T-cell (primary cell): ENCODE results near the gene GRK6. TPM values are rescaled to one million over a fixed set of nuclear protein-coding genes. Genes with fewer than 3 reads are reported as not detected.

ENCODE experiments used
- ATAC-seq, 4 experiments: fragments of 200-7000 bp in 3 of 4; fragments of 150-1000 bp in 1 of 4; cut with Tn5 transposase; replicated peaks in 1 of 4; 1 replicate in 3 of 4; 2 replicates in 1 of 4; pipeline ENCODE4 v1.10.0; 2021; ENCODE audit warnings: moderate library complexity in 3 of 4, mild to moderate bottlenecking in 2 of 4, moderate number of reproducible peaks in 1 of 4
- CTCF ChIA-PET, 2 donors: fragments of 300-600 bp; sonication (Branson Sonifier 250); formaldehyde crosslinking; loops; one replicate each; lab custom pipeline; 2022; ENCODE audit warnings: antibody characterized with exemption in 2 of 2; lab: Charles Lee
- POLR2A ChIA-PET, 2 donors: fragments of 300-600 bp; sonication (Branson Sonifier 250); formaldehyde crosslinking; loops; one replicate each; lab custom pipeline; 2022; ENCODE audit warnings: antibody characterized with exemption in 2 of 2; lab: Charles Lee
- DNase-seq, 35 experiments: peaks; one replicate each; pipeline versions ENCODE4 v3.0.0 to v3.0.0-alpha.2; 2013 to 2023
- H3K27ac ChIP-seq: one replicate; pipeline ENCODE4 v1.5.1; 2013; ENCODE audit warnings: low read length
- H3K27me3 ChIP-seq, 2 experiments: replicated peaks in 1 of 2; 1 replicate in 1 of 2; 2 replicates in 1 of 2; pipeline versions ENCODE4 v1.6.1 to v1.7.0; 2013; ENCODE audit warnings: low read length in 1 of 2, mixed read lengths in 1 of 2; ENCODE audit not compliant: control insufficient read depth in 2 of 2, insufficient read depth in 2 of 2; ENCODE audit errors: extremely low read depth in 1 of 2
- H3K36me3 ChIP-seq, 2 donors: 1 replicate in 1 of 2; 2 replicates in 1 of 2; pipeline versions ENCODE4 v1.6.1 to v1.7.0; 2013; ENCODE audit warnings: low read length in 1 of 2; ENCODE audit not compliant: control insufficient read depth in 2 of 2, insufficient read depth in 1 of 2; ENCODE audit errors: extremely low read depth in 1 of 2
- H3K4me1 ChIP-seq, 2 experiments: 1 replicate in 1 of 2; 2 replicates in 1 of 2; pipeline versions ENCODE4 v1.6.1 to v1.7.0; 2013; ENCODE audit warnings: low read length in 2 of 2, mixed read lengths in 1 of 2; ENCODE audit not compliant: insufficient read depth in 2 of 2, control insufficient read depth in 1 of 2; ENCODE audit errors: extremely low read depth in 1 of 2
- H3K4me3 ChIP-seq, 2 donors: 1 replicate in 1 of 2; 2 replicates in 1 of 2; pipeline versions ENCODE4 v1.5.1 to v1.7.0; 2013; ENCODE audit warnings: mild to moderate bottlenecking in 2 of 2, low read length in 1 of 2, moderate library complexity in 1 of 2; ENCODE audit not compliant: control insufficient read depth in 1 of 2; ENCODE audit errors: extremely low read depth in 1 of 2
- H3K9me3 ChIP-seq: 2 replicates; pipeline ENCODE4 v1.7.0; 2013
- H3K27ac Mint-ChIP-seq, 2 donors: one replicate each; pipeline ENCODE4 v1.8.0; 2020 to 2021; ENCODE audit warnings: mild to moderate bottlenecking in 2 of 2, mixed read lengths in 2 of 2
- H3K27me3 Mint-ChIP-seq, 2 donors: one replicate each; pipeline ENCODE4 v1.8.0; 2021 to 2022; ENCODE audit warnings: mixed read lengths in 2 of 2
- H3K36me3 Mint-ChIP-seq: one replicate; pipeline ENCODE4 v1.8.0; 2021; ENCODE audit warnings: mixed read lengths
- H3K4me1 Mint-ChIP-seq, 3 donors: one replicate each; pipeline ENCODE4 v1.8.0; 2020 to 2022; ENCODE audit warnings: mixed read lengths in 3 of 3, mild to moderate bottlenecking in 1 of 3
- H3K4me3 Mint-ChIP-seq, 3 donors: one replicate each; pipeline ENCODE4 v1.8.0; 2020 to 2022; ENCODE audit warnings: mild to moderate bottlenecking in 3 of 3, mixed read lengths in 3 of 3, moderate library complexity in 3 of 3
- H3K9me3 Mint-ChIP-seq, 3 donors: one replicate each; pipeline ENCODE4 v1.8.0; 2020 to 2022; ENCODE audit warnings: mixed read lengths in 3 of 3
- WGBS: methylation state at CpG from one replicate; pipeline ENCODE4 v1.1.5; 2013; ENCODE audit warnings: missing lambda C conversion rate; ENCODE audit not compliant: insufficient coverage; 5-methylcytosine and 5-hydroxymethylcytosine counted together
- total RNA-seq, 35 experiments: library from RNA in 6 of 35; stranded (reverse) in 6 of 35; fragments of 120-200 nt in 1 of 35; gene quantifications; one replicate each; pipeline versions ENCODE4 v1.2.1 to v1.2.4 and lab custom pipeline; 2013 to 2026

Gene GRK6
- total RNA-seq, 5 donors from 2014 or later (not counting 1 experiment from before 2014, with no cell fraction given), result 196 to 226 (median 216) TPM

DNA sequence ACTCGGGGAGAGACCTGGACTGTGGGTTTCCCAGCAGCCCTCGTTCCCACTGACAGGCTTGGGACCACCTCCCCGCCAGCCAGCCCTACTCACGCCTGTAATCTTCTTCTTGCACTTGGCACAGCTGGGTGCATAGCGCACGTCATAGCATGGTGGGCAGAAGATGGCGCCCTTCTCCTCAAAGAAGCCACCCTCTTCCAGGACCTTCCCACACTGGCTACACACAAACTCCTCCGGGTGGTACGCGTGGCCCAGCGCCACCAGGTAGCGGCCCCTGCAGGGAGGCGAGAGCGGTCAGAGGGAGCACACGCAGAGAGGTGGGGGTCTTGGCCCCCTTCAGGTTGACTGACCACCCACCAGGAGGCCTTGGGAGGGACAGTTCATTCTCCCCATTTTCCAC lies 61.5 kb downstream of the GRK6 start:
- POLR2A ChIA-PET, result no interaction called here

DNA sequence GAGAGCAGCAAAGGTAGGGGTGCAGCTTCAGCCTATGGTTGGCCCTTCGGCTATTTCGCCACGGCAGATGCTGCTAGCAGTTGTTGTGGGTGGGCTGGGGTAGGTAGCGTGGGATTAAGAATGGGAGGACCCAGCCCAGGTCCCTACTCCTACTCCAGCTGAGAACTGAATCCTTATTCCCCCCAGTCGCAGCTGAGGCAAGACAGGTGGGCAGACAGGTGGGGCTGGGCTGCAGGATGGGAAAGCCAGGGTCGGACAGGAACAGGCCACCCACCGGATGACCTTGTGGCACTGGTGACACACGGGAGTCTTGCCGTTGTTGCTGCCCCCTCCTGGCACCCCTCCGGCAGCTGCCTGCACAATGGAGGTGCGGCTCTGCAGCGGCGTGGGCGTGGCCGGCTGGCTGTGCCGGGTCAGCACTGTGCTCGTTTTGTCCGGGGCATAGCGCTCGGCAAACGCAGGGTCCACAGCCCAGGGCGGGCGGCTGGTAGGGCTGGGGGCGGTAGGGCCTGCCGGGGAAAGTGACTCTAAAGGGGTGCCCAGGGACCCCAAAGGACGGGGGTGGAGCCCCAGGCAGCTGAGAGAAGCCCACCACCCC lies 62.7 kb downstream of the GRK6 start:
- ChIA-PET POLR2A (no interaction called here), CTCF (interaction anchor here in 1 of 2 donors (0.6 to 0.7 kb wide), 2 partner anchors 43 to 188 kb away, joined by 4 to 6 read pairs; no protein-coding TSS in a partner anchor)
- no peaks in the 10 kb centered on the region for H3K9me3 Mint-ChIP-seq
- Histone ChIP-seq H3K36me3 (peaks cover 0 to 20% of the 10 kb centered on the region in 2 donors), H3K27ac (no peak overlapping the region), H3K4me3 (no peak overlapping the region), H3K9me3 (no peaks in the 10 kb centered on the region), H3K27me3 (no peaks in the 10 kb centered on the region), H3K4me1 (peaks cover 0 to 3% of the 10 kb centered on the region in 2 experiments)
- ATAC-seq (no peak), DNase-seq (no peak)
- WGBS, result 88% methylated on average over 16 of the region's 26 CpGs
- H3K27ac Mint-ChIP-seq, result no peak overlapping the region
- H3K4me3 Mint-ChIP-seq, result no peak overlapping the region
- no peaks in the 10 kb centered on the region for H3K27me3 Mint-ChIP-seq
- peaks cover 0 to 6% (median 3%) of the 10 kb centered on the region in 3 donors for H3K4me1 Mint-ChIP-seq
- H3K36me3 Mint-ChIP-seq, result peaks cover 10% of the 10 kb centered on the region

More for the DNA sequence above, 61.5 kb downstream of the GRK6 start:
- DNase-seq (no peak), ATAC-seq (no peak)
- H3K36me3 Mint-ChIP-seq, result peaks cover 10% of the 10 kb centered on the region
- no peaks in the 10 kb centered on the region for H3K9me3 ChIP-seq
- no peaks in the 10 kb centered on the region for H3K4me1 ChIP-seq
- H3K27me3 ChIP-seq, result no peaks in the 10 kb centered on the region
- H3K4me1 Mint-ChIP-seq, result no peaks in the 10 kb centered on the region
- no peak overlapping the region for H3K4me3 Mint-ChIP-seq
- no peak overlapping the region for H3K4me3 ChIP-seq
- H3K27ac ChIP-seq, result no peak overlapping the region
- WGBS, result 86% methylated on average over 7 of the region's 15 CpGs
- peaks cover 0 to 24% of the 10 kb centered on the region in 2 donors for H3K36me3 ChIP-seq
- H3K27ac Mint-ChIP-seq, result no peak overlapping the region
- no peaks in the 10 kb centered on the region for H3K9me3 Mint-ChIP-seq
- CTCF ChIA-PET, result interaction anchor here in 1 of 2 donors (0.7 kb wide), 1 partner anchor 10 kb away, joined by 6 read pairs; no protein-coding TSS in a partner anchor
- no peaks in the 10 kb centered on the region for H3K27me3 Mint-ChIP-seq

DNA sequence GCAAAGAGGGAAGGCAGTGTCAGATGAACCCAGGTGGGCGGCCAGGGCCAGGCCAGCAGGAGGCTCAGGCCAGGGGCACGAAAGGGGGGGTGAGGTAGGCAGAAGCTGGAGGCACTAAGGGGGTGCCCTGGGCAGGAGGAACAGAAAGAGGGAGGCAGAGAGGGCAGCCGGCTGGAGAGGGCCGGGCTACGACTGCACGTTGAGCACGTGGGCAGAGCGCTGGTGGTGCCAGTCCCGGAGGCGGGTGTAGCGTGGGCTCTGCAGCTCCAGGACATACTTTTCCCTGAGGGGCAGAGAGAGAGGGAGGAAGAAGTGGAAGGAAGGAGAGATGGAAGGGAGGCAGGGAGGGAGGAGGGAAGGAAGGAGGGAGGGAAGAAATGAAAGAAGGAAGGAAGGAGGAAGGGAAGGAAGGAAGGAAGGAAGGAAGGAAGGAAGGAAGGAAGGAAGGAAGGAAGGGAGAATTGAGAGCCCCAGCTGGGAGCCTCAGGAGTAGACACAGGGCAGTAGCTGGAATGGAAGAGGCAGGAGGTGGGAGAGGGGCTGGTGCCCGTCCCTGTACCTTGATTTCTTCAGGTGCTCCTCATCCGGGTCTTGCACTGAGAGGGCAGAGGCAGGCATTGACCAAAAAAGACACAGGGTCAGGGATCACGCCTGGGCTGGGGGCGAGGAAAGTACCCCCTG lies 64.0 kb downstream of the GRK6 start:
- DNase-seq (no peak), ATAC-seq (no peak)
- H3K36me3 Mint-ChIP-seq, result peaks cover 10% of the 10 kb centered on the region
- H3K4me1 Mint-ChIP-seq, result peaks cover 0 to 6% (median 4%) of the 10 kb centered on the region in 3 donors
- WGBS, result 83% methylated on average over 13 of the region's 15 CpGs
- H3K27me3 Mint-ChIP-seq, result no peaks in the 10 kb centered on the region
- no peak overlapping the region for H3K4me3 Mint-ChIP-seq
- Histone ChIP-seq H3K9me3 (no peaks in the 10 kb centered on the region), H3K4me1 (peaks cover 0 to 13% of the 10 kb centered on the region in 2 experiments), H3K4me3 (no peak overlapping the region), H3K27ac (no peak overlapping the region), H3K36me3 (peaks cover 0 to 20% of the 10 kb centered on the region in 2 donors), H3K27me3 (no peaks in the 10 kb centered on the region)
- CTCF ChIA-PET, result no interaction called here
- H3K27ac Mint-ChIP-seq, result no peak overlapping the region
- no peaks in the 10 kb centered on the region for H3K9me3 Mint-ChIP-seq
- POLR2A ChIA-PET, result interaction anchor here in 1 of 2 donors (0.6 to 0.7 kb wide), 2 partner anchors 12 to 77 kb away, joined by 6 to 7 read pairs; no protein-coding TSS in a partner anchor

DNA sequence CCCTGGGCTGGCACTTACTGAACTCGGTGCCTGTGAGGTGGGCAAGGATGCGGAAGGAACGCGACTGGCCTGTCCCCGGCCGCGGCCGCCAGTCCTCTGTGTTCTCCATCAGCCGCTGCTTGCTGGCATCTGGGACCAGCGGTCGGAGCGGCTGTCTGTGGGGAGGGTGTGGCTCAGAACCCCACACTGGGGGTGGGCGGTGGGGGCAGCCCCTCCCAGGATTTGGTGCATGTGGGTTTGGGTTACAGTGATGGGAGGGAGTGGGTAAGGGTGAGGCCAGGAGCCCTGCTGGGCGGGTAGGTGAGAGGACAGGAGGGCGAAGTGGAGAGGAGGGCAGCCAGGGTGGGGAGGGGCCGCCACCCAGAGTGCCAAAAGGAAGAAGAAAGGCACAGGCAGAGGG lies 64.5 kb downstream of the GRK6 start:
- POLR2A ChIA-PET, result no interaction called here
- H3K36me3 ChIP-seq, result peaks cover 0 to 20% of the 10 kb centered on the region in 2 donors
- H3K4me1 Mint-ChIP-seq, result peaks cover under 1 to 10% (median 6%) of the 10 kb centered on the region in 3 donors
- no peak overlapping the region for H3K27ac Mint-ChIP-seq
- WGBS, result 94% methylated on average over 16 of the region's 16 CpGs
- ATAC-seq, result no peak
- CTCF ChIA-PET, result no interaction called here
- no peaks in the 10 kb centered on the region for H3K27me3 Mint-ChIP-seq
- no peaks in the 10 kb centered on the region for H3K27me3 ChIP-seq
- no peak for DNase-seq
- no peaks in the 10 kb centered on the region for H3K9me3 ChIP-seq
- no peak overlapping the region for H3K4me3 Mint-ChIP-seq
- peaks cover 10% of the 10 kb centered on the region for H3K36me3 Mint-ChIP-seq
- no peaks in the 10 kb centered on the region for H3K9me3 Mint-ChIP-seq
- no peak overlapping the region for H3K27ac ChIP-seq
- no peak overlapping the region for H3K4me3 ChIP-seq
- peaks cover 0 to 18% of the 10 kb centered on the region in 2 experiments for H3K4me1 ChIP-seq

DNA sequence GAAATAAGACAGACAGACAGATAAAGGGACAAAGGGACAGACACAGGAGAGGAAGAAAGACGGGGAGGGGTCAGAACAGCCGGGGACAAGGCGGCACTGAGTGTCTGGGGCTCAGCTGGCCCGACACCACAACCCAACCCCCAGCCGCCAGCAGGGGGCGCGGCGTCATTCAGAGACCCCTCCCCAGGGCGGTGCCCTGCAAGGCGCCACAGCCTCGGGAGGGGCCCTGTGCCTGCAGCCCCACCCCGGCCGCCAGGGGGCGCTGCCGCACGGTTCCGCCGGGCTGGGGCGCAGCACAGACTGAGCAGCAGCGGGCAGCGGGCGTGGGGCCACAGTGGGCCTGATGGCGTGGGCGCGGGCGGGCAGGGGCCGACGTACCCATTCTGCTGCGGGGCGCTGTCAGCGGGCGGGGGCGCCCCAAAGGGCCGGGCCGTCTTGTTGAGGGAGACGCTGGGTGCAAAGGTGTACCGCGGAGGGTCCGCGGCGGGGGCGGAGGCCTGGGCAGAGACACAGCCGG lies 65.0 kb downstream of the GRK6 start:
- Mint-ChIP-seq H3K9me3 (no peaks in the 10 kb centered on the region), H3K4me3 (no peak overlapping the region), H3K27me3 (no peaks in the 10 kb centered on the region), H3K27ac (no peak overlapping the region), H3K4me1 (peaks cover 5 to 14% (median 10%) of the 10 kb centered on the region in 3 donors), H3K36me3 (peaks cover 10% of the 10 kb centered on the region)
- Histone ChIP-seq H3K27ac (no peak overlapping the region), H3K9me3 (no peaks in the 10 kb centered on the region), H3K27me3 (no peaks in the 10 kb centered on the region), H3K4me1 (peaks cover 0 to 23% of the 10 kb centered on the region in 2 experiments), H3K36me3 (peaks cover 0 to 20% of the 10 kb centered on the region in 2 donors), H3K4me3 (no peak overlapping the region)
- POLR2A ChIA-PET, result no interaction called here
- ATAC-seq, result peak in 1 of 4 experiments; percentile 49
- CTCF ChIA-PET, result no interaction called here
- peak in 3 of 35 experiments; percentile 22 to 37 (median 24) for DNase-seq
- 93% methylated on average over 23 of the region's 43 CpGs for WGBS

DNA sequence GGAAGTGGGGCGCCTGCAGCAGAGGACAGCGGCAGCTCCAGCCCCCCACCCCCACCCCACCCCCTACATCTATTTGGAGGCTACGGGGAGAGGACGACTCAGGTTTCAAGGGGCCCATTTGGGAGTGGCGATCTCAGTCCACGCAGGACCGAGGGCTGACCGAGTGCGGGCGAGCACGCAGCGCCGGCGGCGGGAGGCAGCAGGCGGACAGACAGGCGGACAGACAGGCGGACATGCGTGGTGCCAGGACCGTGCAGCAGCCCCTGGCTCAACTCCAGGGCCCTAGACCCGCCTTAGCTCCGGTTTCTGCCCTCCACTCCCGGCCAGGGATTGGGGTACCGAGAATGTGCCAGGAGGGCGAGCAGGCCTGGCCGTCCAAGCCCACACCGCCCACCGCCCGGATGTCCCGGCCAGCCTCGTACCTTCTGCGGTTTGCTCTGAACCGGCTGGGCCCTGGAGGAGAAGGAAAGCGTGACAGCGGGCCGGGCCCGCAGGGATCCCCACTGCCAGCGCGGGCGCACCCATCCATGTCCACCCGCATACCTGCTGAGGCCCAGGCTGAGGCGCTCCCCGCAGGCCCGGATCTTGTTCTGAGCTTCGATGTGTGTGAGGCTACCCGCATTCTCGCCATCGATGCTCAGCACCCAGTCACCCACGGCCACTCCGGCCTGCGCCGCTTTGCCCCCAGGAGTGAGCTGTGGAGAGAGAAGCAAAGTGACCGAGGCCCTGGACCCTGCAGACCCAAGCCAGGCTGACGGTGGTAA lies 65.7 kb downstream of the GRK6 start:
- Mint-ChIP-seq H3K27me3 (no peaks in the 10 kb centered on the region), H3K4me1 (peaks cover 5 to 14% (median 10%) of the 10 kb centered on the region in 3 donors), H3K27ac (no peak overlapping the region), H3K4me3 (no peak overlapping the region), H3K9me3 (no peaks in the 10 kb centered on the region), H3K36me3 (peaks cover 10% of the 10 kb centered on the region)
- H3K27ac ChIP-seq, result no peak overlapping the region
- POLR2A ChIA-PET, result no interaction called here
- no peaks in the 10 kb centered on the region for H3K27me3 ChIP-seq
- ATAC-seq, result no peak
- H3K4me3 ChIP-seq, result no peak overlapping the region
- DNase-seq, result no peak
- peaks cover 0 to 30% of the 10 kb centered on the region in 2 experiments for H3K4me1 ChIP-seq
- CTCF ChIA-PET, result interaction anchor here in 1 of 2 donors (1.0 kb wide), 1 partner anchor 182 kb away, joined by 3 read pairs; no protein-coding TSS in a partner anchor
- H3K36me3 ChIP-seq, result peaks cover 0 to 20% of the 10 kb centered on the region in 2 donors
- WGBS, result 97% methylated on average over 49 of the region's 54 CpGs
- no peaks in the 10 kb centered on the region for H3K9me3 ChIP-seq
